NCI-H774 (cell line): Measurements from ENCODE around the gene WDR90.

ENCODE experiments used
- DNase-seq: peaks from one replicate; lab custom pipeline; 2025; lab: John Stamatoyannopoulos, UW

Gene WDR90

GRCh38 chr16:626787-627453 lies 22.2 kb upstream of the WDR90 start:
- DNase-seq: no peak

- DNase-seq: no peak
Observed at GRCh38 chr16:627454-628239, 21.5 kb upstream of the WDR90 start.

GRCh38 chr16:628321-629061 lies 20.7 kb upstream of the WDR90 start:
- no peak for DNase-seq

- no peak for DNase-seq
Observed at GRCh38 chr16:629185-629832, 19.9 kb upstream of the WDR90 start.

- DNase-seq: no peak
Observed at GRCh38 chr16:629833-630248, 19.3 kb upstream of the WDR90 start.

- DNase-seq: no peak
Observed at GRCh38 chr16:630249-630814, 18.8 kb upstream of the WDR90 start.

GRCh38 chr16:630815-631405 lies 18.3 kb upstream of the WDR90 start, which contains the start of gene WFIKKN1:
Gene WFIKKN1 (plus strand): TSS chr16:630985. CDS start chr16:631254, 269 bp downstream.
- DNase-seq: no peak

- DNase-seq: no peak
Observed at GRCh38 chr16:631808-632358, 17.3 kb upstream of the WDR90 start.

GRCh38 chr16:632486-633335 lies 16.5 kb upstream of the WDR90 start:
- no peak for DNase-seq

- no peak for DNase-seq
Observed at GRCh38 chr16:633336-634050, 15.7 kb upstream of the WDR90 start.

- no peak for DNase-seq
Observed at GRCh38 chr16:634051-634670, 15.0 kb upstream of the WDR90 start.

GRCh38 chr16:634996-635395 lies 14.2 kb upstream of the WDR90 start:
- DNase-seq: no peak

- DNase-seq: no peak
Observed at GRCh38 chr16:635573-636205, 13.5 kb upstream of the WDR90 start.

- DNase-seq: peak; percentile 74
Observed at GRCh38 chr16:636206-637080, 12.7 kb upstream of the WDR90 start, which contains the start of gene METTL26. Gene METTL26 (minus strand): TSS chr16:636305. CDS start chr16:636290, 15 bp downstream.

GRCh38 chr16:637081-638018 lies 11.8 kb upstream of the WDR90 start:
- no peak for DNase-seq

- no peak for DNase-seq
Observed at GRCh38 chr16:638034-638543, 11.1 kb upstream of the WDR90 start.
